Mucosa of descending colon (tissue), 3 donors: Measurements from ENCODE around the gene TRAPPC1. TPM values are rescaled to one million over a fixed set of nuclear protein-coding genes. Genes with fewer than 3 reads are reported as not detected.

Experiments used
- ATAC-seq: fragments of 200-7000 bp; cut with Tn5 transposase; one replicate; pipeline ENCODE4 v1.9.1; 2020; ENCODE audit warnings: mild to moderate bottlenecking, moderate library complexity
- DNase-seq, 3 donors: peaks; one replicate each; pipeline ENCODE4 v3.0.0-alpha.2; 2020
- H3K36me3 ChIP-seq: fragments of 200-600 bp; one replicate; pipeline ENCODE4 v1.8.0; 2021; ENCODE audit warnings: low read depth, mild to moderate bottlenecking
- H3K4me1 ChIP-seq: fragments of 200-600 bp; one replicate; pipeline ENCODE4 v1.8.0; 2021; ENCODE audit warnings: low read depth, mild to moderate bottlenecking
- H3K4me3 ChIP-seq: fragments of 200-600 bp; one replicate; pipeline ENCODE4 v1.8.0; 2021; ENCODE audit warnings: mild to moderate bottlenecking
- H3K9me3 ChIP-seq: fragments of 200-600 bp; one replicate; pipeline ENCODE4 v1.8.0; 2021; ENCODE audit warnings: mild to moderate bottlenecking
- intact Hi-C, 2 donors: fragments of 100-400 bp; cut with DNase I in 1 of 2; cut with micrococcal nuclease in 1 of 2; formaldehyde crosslinking; loops; one replicate each; pipeline versions ENCODE4 v1.11.0 to v1.11.1; 2022; cut with DNase I, micrococcal nuclease
- total RNA-seq, 3 donors: library from RNA; stranded (reverse); fragmentation: NEBNext Ultra II Directional in 2 of 3; extraction: Animal tissue kit (Norgen Biotek cat#: 25700) in 2 of 3; gene quantifications; one replicate each; pipeline versions ENCODE4 v1.2.1 to v1.2.4, GENCODE V29; 2021 to 2023
- TF ChIP-seq, protein P1 (sequence below): fragments of 200-600 bp; IDR thresholded peaks from one replicate; pipeline ENCODE4 v1.8.0; 2022; ENCODE audit warnings: antibody characterized with exemption, mild to moderate bottlenecking
- donor health status: DM: no; HTN: no; CAD: no; lungs with moderate emphysema.
- donor health status: DM: no; HTN: no; CAD: no.
- donor health status: DM: no; HTN: yes; CAD: no.

Gene TRAPPC1
- total RNA-seq, 3 donors from 2014 or later = 86.2 to 116 (median 114) TPM

DNA sequence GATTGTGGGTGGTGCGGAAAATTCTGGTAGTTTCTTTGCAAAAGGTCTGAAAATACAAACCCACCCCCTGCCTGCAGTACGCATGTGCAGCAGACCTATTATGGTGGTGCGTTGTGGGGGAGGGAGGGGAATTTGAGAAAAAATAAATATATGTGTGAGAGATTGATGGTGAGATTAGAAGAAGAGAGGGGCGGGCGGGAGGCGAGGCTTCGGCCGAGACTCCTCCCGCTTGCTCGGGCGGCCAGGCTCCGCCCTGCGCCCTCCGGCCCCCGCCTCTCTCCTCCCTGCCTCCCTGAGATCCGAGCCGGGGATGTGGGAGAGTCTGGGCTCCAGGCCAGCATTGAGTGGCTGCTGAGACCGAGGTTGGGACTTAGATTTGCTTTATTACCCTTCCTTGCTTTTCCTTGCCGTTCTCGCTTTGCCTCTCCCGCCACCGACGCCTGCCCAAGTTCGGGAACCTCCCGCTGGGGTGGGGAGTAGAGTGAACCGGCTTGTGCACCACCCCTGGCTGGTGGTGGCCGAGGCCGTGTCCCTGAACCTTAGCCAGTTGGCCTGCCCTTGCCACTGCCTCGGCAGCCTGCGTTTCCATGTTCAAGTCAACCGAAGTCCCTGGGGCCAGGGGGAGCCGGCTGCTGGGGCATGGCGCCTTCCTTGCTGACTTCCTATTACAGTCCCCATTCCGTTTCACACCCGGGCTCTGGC is 44.1 kb downstream of the TRAPPC1 start:
- peak overlapping the region; percentile 14 for H3K4me3 ChIP-seq
- TF ChIP-seq, protein P1, sequence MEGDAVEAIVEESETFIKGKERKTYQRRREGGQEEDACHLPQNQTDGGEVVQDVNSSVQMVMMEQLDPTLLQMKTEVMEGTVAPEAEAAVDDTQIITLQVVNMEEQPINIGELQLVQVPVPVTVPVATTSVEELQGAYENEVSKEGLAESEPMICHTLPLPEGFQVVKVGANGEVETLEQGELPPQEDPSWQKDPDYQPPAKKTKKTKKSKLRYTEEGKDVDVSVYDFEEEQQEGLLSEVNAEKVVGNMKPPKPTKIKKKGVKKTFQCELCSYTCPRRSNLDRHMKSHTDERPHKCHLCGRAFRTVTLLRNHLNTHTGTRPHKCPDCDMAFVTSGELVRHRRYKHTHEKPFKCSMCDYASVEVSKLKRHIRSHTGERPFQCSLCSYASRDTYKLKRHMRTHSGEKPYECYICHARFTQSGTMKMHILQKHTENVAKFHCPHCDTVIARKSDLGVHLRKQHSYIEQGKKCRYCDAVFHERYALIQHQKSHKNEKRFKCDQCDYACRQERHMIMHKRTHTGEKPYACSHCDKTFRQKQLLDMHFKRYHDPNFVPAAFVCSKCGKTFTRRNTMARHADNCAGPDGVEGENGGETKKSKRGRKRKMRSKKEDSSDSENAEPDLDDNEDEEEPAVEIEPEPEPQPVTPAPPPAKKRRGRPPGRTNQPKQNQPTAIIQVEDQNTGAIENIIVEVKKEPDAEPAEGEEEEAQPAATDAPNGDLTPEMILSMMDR = peak; percentile 6
- peaks cover 38% of the 10 kb centered on the region for H3K4me1 ChIP-seq
- intact Hi-C loops = no loop called here
- H3K9me3 ChIP-seq = no peaks in the 10 kb centered on the region
- DNase-seq = peak; percentile 94 to 95 (median 94)
- peak; percentile 85 for ATAC-seq
- H3K36me3 ChIP-seq = no peaks in the 10 kb centered on the region

DNA sequence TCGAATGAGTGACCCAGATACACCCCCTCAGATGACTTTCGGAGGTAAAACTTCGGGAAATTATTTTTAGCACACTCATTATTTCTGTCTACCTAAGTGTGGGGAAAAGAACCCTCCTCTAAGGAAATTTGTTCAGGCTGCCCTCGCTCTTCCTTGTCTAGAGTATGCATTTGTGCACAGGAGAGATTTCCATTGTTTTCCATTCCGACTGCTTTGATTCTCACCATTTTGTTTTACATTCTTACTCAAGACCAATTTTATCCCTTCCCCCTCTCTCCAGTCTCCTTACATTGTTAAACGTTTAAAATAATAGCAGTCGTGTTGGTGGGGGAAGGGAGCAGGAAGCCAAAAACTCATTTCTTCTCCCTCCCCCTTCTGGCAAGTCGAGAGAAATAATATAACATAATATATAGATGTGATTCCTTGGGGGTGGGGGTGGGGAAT is 44.7 kb downstream of the TRAPPC1 start:
- no peaks in the 10 kb centered on the region for H3K9me3 ChIP-seq
- no peaks in the 10 kb centered on the region for H3K36me3 ChIP-seq
- H3K4me1 ChIP-seq = peaks cover 42% of the 10 kb centered on the region
- DNase-seq = peak in 1 of 3 donors; percentile 25
- no peak overlapping the region for H3K4me3 ChIP-seq
- TF ChIP-seq, protein P1 = no peak
- no peak for ATAC-seq
- intact Hi-C loops = no loop called here

DNA sequence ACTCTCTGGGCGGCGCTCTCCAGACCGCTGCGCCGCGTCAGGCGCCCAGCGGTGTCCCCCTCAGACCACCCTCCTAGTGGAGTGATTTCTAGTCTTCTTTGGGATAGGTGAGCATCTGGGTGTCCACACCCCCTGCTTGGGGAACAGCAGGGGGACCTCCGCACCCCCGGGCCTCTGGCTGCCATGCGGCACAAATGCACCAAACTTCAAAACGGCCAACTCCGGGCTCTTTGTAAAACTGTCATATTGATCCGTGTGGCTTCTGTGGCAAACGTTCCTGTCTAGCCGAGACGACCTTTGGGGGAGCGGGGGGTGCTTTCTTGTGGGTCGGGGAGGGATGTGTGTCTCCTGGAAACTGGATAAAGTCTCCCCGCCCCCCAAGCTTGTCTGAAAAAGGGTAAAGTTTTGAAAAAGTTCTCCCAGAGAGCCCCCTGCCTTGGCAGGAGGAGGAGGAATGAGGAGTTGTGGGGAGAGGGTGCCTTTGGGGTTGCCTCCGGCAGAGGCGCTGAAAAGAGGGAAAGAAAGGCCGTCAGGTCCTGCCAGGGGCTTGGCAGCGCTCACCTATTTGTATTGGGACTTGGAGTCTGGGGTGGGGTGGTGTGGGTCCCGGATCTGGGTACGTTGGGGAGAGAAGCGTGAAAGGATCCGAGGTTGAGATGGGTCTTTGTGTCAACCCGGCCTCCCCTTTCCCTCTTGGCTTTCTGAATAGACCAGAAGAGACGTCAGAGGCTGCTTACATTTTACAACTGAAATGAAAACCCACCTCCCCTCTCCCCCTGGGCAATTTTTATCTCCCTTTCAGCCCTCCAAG is 45.3 kb downstream of the TRAPPC1 start:
- peak; percentile 0 for ATAC-seq
- TF ChIP-seq, protein P1 = no peak
- Histone ChIP-seq H3K4me3 (no peak overlapping the region), H3K9me3 (no peaks in the 10 kb centered on the region), H3K36me3 (no peaks in the 10 kb centered on the region), H3K4me1 (peaks cover 49% of the 10 kb centered on the region)
- intact Hi-C loops = no loop called here
- DNase-seq = peak; percentile 53 to 68 (median 66)

DNA sequence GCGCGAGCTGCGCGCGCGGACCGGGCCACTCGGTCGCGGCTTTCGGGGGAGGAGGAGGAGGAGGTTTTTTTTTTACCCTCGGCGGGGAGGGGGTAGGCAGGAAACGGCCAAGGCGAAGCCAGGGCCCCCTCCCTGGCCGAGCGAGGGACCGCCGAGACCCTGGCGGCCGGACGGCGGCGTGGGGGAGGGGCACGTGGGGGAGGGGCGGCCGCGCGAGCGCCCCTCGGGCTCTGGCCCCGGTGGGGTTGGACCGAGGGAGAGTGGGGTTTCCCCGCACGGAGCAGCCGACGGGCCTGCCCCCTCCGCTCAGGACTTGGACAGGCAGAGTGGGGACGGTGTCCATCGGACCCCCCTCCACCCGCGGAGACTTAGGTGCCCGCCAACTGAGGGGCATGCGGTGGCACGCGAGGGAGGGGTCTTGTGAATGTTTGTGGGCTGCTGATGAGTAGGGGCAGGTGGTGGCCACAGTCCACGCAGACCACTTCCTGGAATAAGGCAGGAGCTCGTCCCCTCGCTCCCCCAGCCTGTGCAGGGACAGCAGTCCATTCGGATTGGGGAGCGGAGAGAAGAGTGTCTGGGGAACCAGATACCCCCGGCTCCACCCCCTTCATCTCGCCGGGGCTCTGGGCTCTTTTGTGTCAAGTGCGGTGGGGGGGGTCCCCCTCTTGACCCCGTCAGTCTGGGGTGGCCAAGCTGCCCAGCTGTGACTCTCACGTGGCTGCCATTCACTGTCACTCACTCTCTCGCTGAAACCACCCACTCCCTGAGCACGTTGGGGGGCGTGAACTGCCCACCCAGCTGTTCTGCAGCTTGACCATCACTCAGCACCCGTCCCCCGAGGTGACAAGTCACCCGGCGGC is 46.1 kb downstream of the TRAPPC1 start:
- H3K4me1 ChIP-seq = peaks cover 56% of the 10 kb centered on the region
- ATAC-seq (peak; percentile 5), DNase-seq (peak; percentile 61 to 79 (median 73))
- TF ChIP-seq, protein P1 = no peak
- intact Hi-C loops = no loop called here
- H3K9me3 ChIP-seq = no peaks in the 10 kb centered on the region
- peak overlapping the region; percentile 75 for H3K4me3 ChIP-seq
- H3K36me3 ChIP-seq = no peaks in the 10 kb centered on the region
